KMS-11 (cell line): ENCODE results near the gene STX8.

Source experiments
- H2AFZ ChIP-seq: fragments of 200-600 bp; sonication (generic); 2 replicates; pipeline ENCODE4 v1.6.1; 2016; ENCODE audit warnings: antibody characterized with exemption, mixed run types, low read depth
- H3K27ac ChIP-seq: fragments of 200-600 bp; sonication (generic); 2 replicates; pipeline ENCODE4 v1.6.1; 2016; ENCODE audit warnings: mild to moderate bottlenecking, mixed run types
- H3K27me3 ChIP-seq: fragments of 200-600 bp; sonication (generic); 2 replicates; pipeline ENCODE4 v1.6.1; 2017; ENCODE audit warnings: mild to moderate bottlenecking, low read depth, mixed run types, moderate library complexity; ENCODE audit not compliant: insufficient read depth
- H3K36me3 ChIP-seq: fragments of 200-600 bp; sonication (generic); 2 replicates; pipeline ENCODE4 v1.6.1; 2017; ENCODE audit warnings: mild to moderate bottlenecking, mixed run types; ENCODE audit not compliant: insufficient read depth
- H3K4me1 ChIP-seq: fragments of 200-600 bp; sonication (generic); 2 replicates; pipeline ENCODE4 v1.6.1; 2016; ENCODE audit warnings: mild to moderate bottlenecking, low read depth, mixed run types; ENCODE audit not compliant: poor library complexity, severe bottlenecking
- H3K4me2 ChIP-seq: fragments of 200-600 bp; sonication (generic); 2 replicates; pipeline ENCODE4 v1.7.0; 2016; ENCODE audit warnings: mild to moderate bottlenecking, mixed run types
- H3K4me3 ChIP-seq: fragments of 200-600 bp; sonication (generic); IDR thresholded peaks from 2 replicates; pipeline ENCODE4 v1.6.1; 2017; ENCODE audit warnings: low read depth, low read length, mixed read lengths; ENCODE audit not compliant: insufficient read depth
- H3K79me2 ChIP-seq: fragments of 200-600 bp; sonication (generic); 2 replicates; pipeline ENCODE4 v1.6.1; 2016; ENCODE audit warnings: low read depth, mixed run types; ENCODE audit not compliant: insufficient read depth
- H3K9ac ChIP-seq: fragments of 200-600 bp; sonication (generic); 2 replicates; pipeline ENCODE4 v1.6.1; 2016; ENCODE audit warnings: mild to moderate bottlenecking, mixed run types
- H4K20me1 ChIP-seq: fragments of 200-600 bp; sonication (generic); 2 replicates; pipeline ENCODE4 v1.6.1; 2016; ENCODE audit warnings: mild to moderate bottlenecking, mixed run types; ENCODE audit not compliant: insufficient read depth
- TF ChIP-seq, protein P1 (sequence below): fragments of 200-600 bp; sonication (generic); conservative IDR thresholded peaks from 2 replicates; pipeline ENCODE4 v1.6.1; 2017; ENCODE audit warnings: low read depth, mild to moderate bottlenecking, antibody characterized with exemption, low read length, moderate library complexity, mixed read lengths

Gene STX8

DNA sequence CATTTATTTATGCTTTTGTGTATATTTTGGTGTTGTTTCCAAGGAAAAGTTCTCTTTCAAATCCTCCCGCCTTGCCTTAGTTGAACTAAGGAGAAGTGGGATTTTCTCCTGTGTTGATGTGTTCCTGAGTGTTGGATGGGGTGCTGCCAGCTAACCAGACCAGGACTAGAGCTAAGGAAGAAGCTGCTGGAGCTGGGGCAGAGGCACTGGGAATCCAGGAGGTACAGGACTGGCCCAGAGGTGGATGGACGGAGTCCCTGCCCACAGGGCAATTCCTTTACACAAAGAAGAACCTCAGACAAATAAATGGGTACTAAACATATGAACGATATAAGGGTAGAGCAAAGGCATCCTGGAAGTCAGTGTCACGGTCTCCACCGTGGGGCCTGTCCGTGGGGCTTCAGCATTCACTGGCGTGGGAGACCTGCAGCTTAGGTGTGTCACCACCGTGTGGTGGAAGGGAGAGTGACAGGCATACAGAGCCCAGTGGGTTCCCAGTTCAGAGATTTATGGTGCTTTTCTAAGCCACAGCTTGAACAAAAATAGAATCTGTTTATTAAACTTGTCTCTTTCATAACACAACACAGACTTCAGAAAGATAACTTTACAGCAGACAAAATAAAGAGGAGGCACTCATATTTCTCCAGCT, 283.6 kb downstream of the STX8 start:
- TF ChIP-seq, protein P1, sequence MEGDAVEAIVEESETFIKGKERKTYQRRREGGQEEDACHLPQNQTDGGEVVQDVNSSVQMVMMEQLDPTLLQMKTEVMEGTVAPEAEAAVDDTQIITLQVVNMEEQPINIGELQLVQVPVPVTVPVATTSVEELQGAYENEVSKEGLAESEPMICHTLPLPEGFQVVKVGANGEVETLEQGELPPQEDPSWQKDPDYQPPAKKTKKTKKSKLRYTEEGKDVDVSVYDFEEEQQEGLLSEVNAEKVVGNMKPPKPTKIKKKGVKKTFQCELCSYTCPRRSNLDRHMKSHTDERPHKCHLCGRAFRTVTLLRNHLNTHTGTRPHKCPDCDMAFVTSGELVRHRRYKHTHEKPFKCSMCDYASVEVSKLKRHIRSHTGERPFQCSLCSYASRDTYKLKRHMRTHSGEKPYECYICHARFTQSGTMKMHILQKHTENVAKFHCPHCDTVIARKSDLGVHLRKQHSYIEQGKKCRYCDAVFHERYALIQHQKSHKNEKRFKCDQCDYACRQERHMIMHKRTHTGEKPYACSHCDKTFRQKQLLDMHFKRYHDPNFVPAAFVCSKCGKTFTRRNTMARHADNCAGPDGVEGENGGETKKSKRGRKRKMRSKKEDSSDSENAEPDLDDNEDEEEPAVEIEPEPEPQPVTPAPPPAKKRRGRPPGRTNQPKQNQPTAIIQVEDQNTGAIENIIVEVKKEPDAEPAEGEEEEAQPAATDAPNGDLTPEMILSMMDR = no peak
- no peak overlapping the region for H2AFZ ChIP-seq
- H3K27ac ChIP-seq = no peak overlapping the region
- no peaks in the 10 kb centered on the region for H3K79me2 ChIP-seq
- H4K20me1 ChIP-seq = no peaks in the 10 kb centered on the region
- H3K4me1 ChIP-seq = no peaks in the 10 kb centered on the region
- no peak overlapping the region for H3K4me3 ChIP-seq
- H3K9ac ChIP-seq = no peak overlapping the region
- H3K36me3 ChIP-seq = no peaks in the 10 kb centered on the region
- no peak overlapping the region for H3K4me2 ChIP-seq
- no peaks in the 10 kb centered on the region for H3K27me3 ChIP-seq

DNA sequence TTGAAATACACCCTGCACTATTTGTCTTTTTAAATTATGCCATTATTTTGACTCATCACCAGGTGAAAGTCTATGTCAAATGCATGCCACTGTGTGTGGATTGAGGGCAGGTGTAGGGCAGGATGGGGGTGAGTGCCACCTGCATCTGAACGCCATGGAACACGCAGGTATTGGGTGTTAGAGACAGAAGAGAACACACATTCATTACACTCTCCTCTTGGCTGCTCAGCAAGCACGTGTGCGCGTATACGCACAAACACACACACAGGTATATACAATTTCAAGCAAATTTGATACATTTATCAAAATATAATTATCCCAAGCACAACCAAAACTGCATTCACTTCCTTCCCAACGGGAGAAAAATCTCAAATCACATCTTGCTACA, 285.4 kb downstream of the STX8 start:
- no peaks in the 10 kb centered on the region for H3K4me1 ChIP-seq
- H3K27ac ChIP-seq = no peak overlapping the region
- TF ChIP-seq, protein P1 = no peak
- no peaks in the 10 kb centered on the region for H3K79me2 ChIP-seq
- no peaks in the 10 kb centered on the region for H4K20me1 ChIP-seq
- H3K4me3 ChIP-seq = no peak overlapping the region
- no peak overlapping the region for H3K4me2 ChIP-seq
- H3K27me3 ChIP-seq = no peaks in the 10 kb centered on the region
- no peak overlapping the region for H2AFZ ChIP-seq
- no peak overlapping the region for H3K9ac ChIP-seq
- H3K36me3 ChIP-seq = no peaks in the 10 kb centered on the region

DNA sequence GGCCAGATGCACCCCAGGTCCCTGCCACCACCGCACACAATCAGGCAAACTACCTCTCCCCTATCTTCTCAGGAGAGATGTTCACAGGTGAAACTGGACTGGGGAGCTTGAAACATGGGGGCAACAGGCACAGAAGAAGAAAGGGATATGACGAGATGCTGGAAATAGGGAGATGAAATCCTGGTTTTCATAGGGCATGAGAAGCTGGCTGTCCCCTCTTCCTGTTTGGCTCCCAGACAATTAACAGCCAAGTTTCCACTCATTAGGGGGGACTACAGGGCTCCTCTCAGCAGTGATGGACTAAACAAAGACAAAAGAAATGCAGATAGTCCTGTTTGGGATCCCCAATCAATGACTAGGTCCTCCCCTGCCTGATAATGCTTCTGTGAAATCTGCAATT, 288.3 kb downstream of the STX8 start:
- Histone ChIP-seq H4K20me1 (no peaks in the 10 kb centered on the region), H3K27me3 (no peaks in the 10 kb centered on the region), H3K4me2 (no peak overlapping the region), H3K4me1 (no peaks in the 10 kb centered on the region), H3K36me3 (no peaks in the 10 kb centered on the region), H3K4me3 (no peak overlapping the region), H3K79me2 (no peaks in the 10 kb centered on the region), H3K9ac (no peak overlapping the region), H2AFZ (no peak overlapping the region), H3K27ac (no peak overlapping the region)
- TF ChIP-seq, protein P1 = no peak

DNA sequence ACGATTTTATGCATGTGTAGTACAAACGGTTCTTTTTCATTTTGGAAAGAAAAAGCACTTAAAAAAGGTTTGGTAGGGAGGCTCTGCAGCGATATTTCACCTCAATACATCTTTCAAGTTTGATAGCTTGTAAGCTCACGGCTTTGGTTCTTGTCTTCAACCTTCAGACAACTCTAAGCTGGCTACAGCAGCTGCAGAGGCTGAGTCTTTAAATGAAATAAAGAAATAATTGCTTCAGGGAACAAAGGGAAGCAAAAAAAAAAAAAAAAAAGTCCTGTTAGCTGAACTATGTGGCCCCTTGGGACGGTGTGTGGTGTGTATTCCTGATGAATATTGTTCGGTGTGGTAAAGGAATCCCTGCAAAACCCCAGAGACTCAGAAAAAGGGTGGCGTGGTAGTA, 289.2 kb downstream of the STX8 start:
- Histone ChIP-seq H4K20me1 (no peaks in the 10 kb centered on the region), H3K36me3 (no peaks in the 10 kb centered on the region), H3K9ac (no peak overlapping the region), H3K79me2 (no peaks in the 10 kb centered on the region), H3K4me1 (no peaks in the 10 kb centered on the region), H3K27me3 (no peaks in the 10 kb centered on the region), H2AFZ (no peak overlapping the region), H3K4me3 (no peak overlapping the region), H3K4me2 (no peak overlapping the region), H3K27ac (no peak overlapping the region)
- TF ChIP-seq, protein P1 = no peak
